ENCODE measurements around the gene LZTFL1. TPM values are rescaled to one million over a fixed set of nuclear protein-coding genes. Genes with fewer than 3 reads are reported as not detected.

The LZTFL1 gene
- total RNA-seq, 1 experiment from 2014 or later = 9.1 TPM

GRCh38 chr3:45870099-45870498 is 28.2 kb upstream of the LZTFL1 start:
- H3K27me3 Mint-ChIP-seq (ENCODE audit: low read depth) = peaks cover 6% of the 10 kb centered on the region
- no peaks in the 10 kb centered on the region for H3K9me3 Mint-ChIP-seq
- no peak for ATAC-seq
- no peak overlapping the region for H3K27ac Mint-ChIP-seq
- peaks cover 13% of the 10 kb centered on the region for H3K4me1 Mint-ChIP-seq
- CTCF ChIA-PET = no interaction called here
- no peak overlapping the region for H3K4me3 Mint-ChIP-seq
- POLR2A ChIA-PET = no interaction called here
- no peak for DNase-seq (ENCODE audit: low spot score)
- TF ChIP-seq ZNF281 (CRISPR knock-in tag; IDR thresholded peaks at IDR 0.05) (no peak), ATF2 (CRISPR knock-in tag; IDR thresholded peaks at IDR 0.05; ENCODE audit: borderline replicate concordance, low read depth) (no peak), ZNF416 (CRISPR knock-in tag; IDR thresholded peaks at IDR 0.05) (no peak), ZNF512 (CRISPR knock-in tag; IDR thresholded peaks at IDR 0.05; ENCODE audit: borderline replicate concordance) (no peak), ZNF671 (CRISPR knock-in tag; IDR thresholded peaks at IDR 0.05) (no peak), ESRRA (CRISPR knock-in tag; IDR thresholded peaks at IDR 0.05; ENCODE audit: borderline replicate concordance) (no peak), ZNF263 (CRISPR knock-in tag; IDR thresholded peaks at IDR 0.05; ENCODE audit: low read depth) (no peak), ZSCAN18 (CRISPR knock-in tag; IDR thresholded peaks at IDR 0.05) (no peak), RELA (CRISPR knock-in tag; IDR thresholded peaks at IDR 0.05; ENCODE audit: borderline replicate concordance) (no peak), ZBTB43 (CRISPR knock-in tag; IDR thresholded peaks at IDR 0.05) (no peak), GTF2I (CRISPR knock-in tag; conservative IDR thresholded peaks at IDR 0.05) (no peak), ZNF317 (CRISPR knock-in tag; IDR thresholded peaks at IDR 0.05; ENCODE audit: borderline replicate concordance, low read depth) (no peak), ZBTB21 (CRISPR knock-in tag; IDR thresholded peaks at IDR 0.05; ENCODE audit: borderline replicate concordance) (no peak), CTCF (IDR thresholded peaks at IDR 0.05) (no peak)
- H3K36me3 Mint-ChIP-seq = no peaks in the 10 kb centered on the region

- H3K9me3 Mint-ChIP-seq = no peaks in the 10 kb centered on the region
- no peak overlapping the region for H3K4me3 Mint-ChIP-seq
- ChIA-PET POLR2A (no interaction called here), CTCF (interaction anchor here (0.8 kb wide), 1 partner anchor 60 kb away, joined by 3 read pairs; no protein-coding TSS in a partner anchor)
- no peak overlapping the region for H3K27ac Mint-ChIP-seq
- DNase-seq (ENCODE audit: low spot score) (no peak), ATAC-seq (no peak)
- H3K27me3 Mint-ChIP-seq (ENCODE audit: low read depth) = peaks cover 9% of the 10 kb centered on the region
- H3K36me3 Mint-ChIP-seq = no peaks in the 10 kb centered on the region
- H3K4me1 Mint-ChIP-seq = peaks cover 13% of the 10 kb centered on the region
- TF ChIP-seq ZNF263 (CRISPR knock-in tag; IDR thresholded peaks at IDR 0.05; ENCODE audit: low read depth) (no peak), ZSCAN18 (CRISPR knock-in tag; IDR thresholded peaks at IDR 0.05) (no peak), HMGA2 (CRISPR knock-in tag; IDR thresholded peaks at IDR 0.05) (no peak), MXD4 (CRISPR knock-in tag; IDR thresholded peaks at IDR 0.05; ENCODE audit: borderline replicate concordance) (no peak), ZBTB21 (CRISPR knock-in tag; IDR thresholded peaks at IDR 0.05; ENCODE audit: borderline replicate concordance) (no peak), E2F4 (CRISPR knock-in tag; IDR thresholded peaks at IDR 0.05; ENCODE audit: borderline replicate concordance, low read depth) (no peak), IRF2 (CRISPR knock-in tag; IDR thresholded peaks at IDR 0.05; ENCODE audit: borderline replicate concordance, low read depth) (no peak), USF1 (CRISPR knock-in tag; IDR thresholded peaks at IDR 0.05) (no peak), ELF4 (CRISPR knock-in tag; IDR thresholded peaks at IDR 0.05; ENCODE audit: low read depth) (no peak), ZNF396 (CRISPR knock-in tag; IDR thresholded peaks at IDR 0.05; ENCODE audit: borderline replicate concordance) (no peak)
Measured at GRCh38 chr3:45869638-45870037, 27.7 kb upstream of the LZTFL1 start.

All from WTC11 (cell line).